NK-92 (cell line): ENCODE results near the gene CEP295NL.
"Not testable (repeated sequence)": the region's sequence is repeated elsewhere in the genome, so short reads cannot be mapped to it uniquely, and the experiment has no call there.

Source experiments
- DNase-seq: peaks from one replicate; lab custom pipeline; 2025; ENCODE audit not compliant: unreplicated experiment; lab: John Stamatoyannopoulos, UW

The CEP295NL gene

GRCh38 chr17:78929908-78930775, 27.1 kb upstream of the CEP295NL start:
- DNase-seq, result no peak

- no peak for DNase-seq
Observed at GRCh38 chr17:78925662-78926555, 22.9 kb upstream of the CEP295NL start.

GRCh38 chr17:78925234-78925633, 22.2 kb upstream of the CEP295NL start, which contains the start of gene TIMP2:
TSS of gene TIMP2 (minus strand) at chr17:78925387. CDS start at chr17:78925088, 299 bp downstream.
- DNase-seq, result no peak

- no peak for DNase-seq
Observed at GRCh38 chr17:78924481-78925151, 21.6 kb upstream of the CEP295NL start.

GRCh38 chr17:78923660-78924453, 20.9 kb upstream of the CEP295NL start:
- DNase-seq, result no peak

GRCh38 chr17:78922816-78923498, 20.0 kb upstream of the CEP295NL start:
- DNase-seq, result no peak

GRCh38 chr17:78921437-78921971, 18.5 kb upstream of the CEP295NL start:
- DNase-seq, result no peak

- no peak for DNase-seq
Observed at GRCh38 chr17:78920528-78920927, 17.5 kb upstream of the CEP295NL start.

- no peak for DNase-seq
Observed at GRCh38 chr17:78919861-78920450, 17.0 kb upstream of the CEP295NL start.

GRCh38 chr17:78918979-78919378, 16.0 kb upstream of the CEP295NL start:
- no peak for DNase-seq

GRCh38 chr17:78917451-78918275, 14.7 kb upstream of the CEP295NL start:
- no peak for DNase-seq

- no peak for DNase-seq
Observed at GRCh38 chr17:78915872-78916632, 13.1 kb upstream of the CEP295NL start.

- no peak for DNase-seq
Observed at GRCh38 chr17:78913115-78913514, 10.1 kb upstream of the CEP295NL start.

GRCh38 chr17:78912082-78912481, 9.1 kb upstream of the CEP295NL start:
- no peak for DNase-seq

- not testable (repeated sequence) for DNase-seq
Observed at GRCh38 chr17:78911543-78911942, 8.5 kb upstream of the CEP295NL start.

GRCh38 chr17:78910497-78911284, 7.7 kb upstream of the CEP295NL start:
- DNase-seq, result no peak

- no peak for DNase-seq
Observed at GRCh38 chr17:78908426-78908825, 5.4 kb upstream of the CEP295NL start.
